Panc1 (cell line): ENCODE data around the gene MAGI2.

ENCODE experiments used
- CTCF ChIP-seq: fragments of 450-650 bp; IDR thresholded peaks from 2 replicates; pipeline ENCODE4 v1.5.1; 2017; ENCODE audit warnings: mild to moderate bottlenecking
- POLR2AphosphoS5 ChIP-seq: IDR thresholded peaks from 2 replicates; pipeline ENCODE4 v1.6.1; 2012; ENCODE audit warnings: mild to moderate bottlenecking, low read depth, low read length, moderate library complexity
- REST ChIP-seq, 2 experiments: IDR thresholded peaks; 2 replicates each; pipeline ENCODE4 v1.6.1; 2011 to 2012; ENCODE audit warnings: low read depth in 2 of 2, control low read depth in 1 of 2, low read length in 1 of 2, mild to moderate bottlenecking in 1 of 2, moderate library complexity in 1 of 2; ENCODE audit not compliant: insufficient read depth in 1 of 2

- no peak for TF ChIP-seq REST (IDR thresholded peaks at IDR 0.05; ENCODE audit: insufficient read depth in 1 of 2, low read depth in 2 of 2, low read length in 1 of 2)
- no peak for TF ChIP-seq CTCF
- TF ChIP-seq POLR2AphosphoS5, result no peak
Observed at GRCh38 chr7:78959477-78959876, 494.0 kb downstream of the MAGI2 start.
